Upper lobe of left lung (tissue), 6 donors: ENCODE results near the gene ATP10B. TPM values are rescaled to one million over a fixed set of nuclear protein-coding genes. Genes with fewer than 3 reads are reported as not detected.

ENCODE experiments used
- ATAC-seq, 2 donors: fragments of 200-7000 bp; cut with Tn5 transposase; one replicate each; pipeline ENCODE4 v1.9.1; 2022; ENCODE audit warnings: mild to moderate bottlenecking in 2 of 2, moderate library complexity in 2 of 2; ENCODE audit not compliant: low FRiP score in 2 of 2
- DNase-seq, 2 donors: peaks; one replicate each; pipeline ENCODE4 v3.0.0-alpha.2; 2019 to 2020
- H3K27ac ChIP-seq, 4 donors: fragments of 200-600 bp; sonication (generic); one replicate each; pipeline ENCODE4 v1.5.1; 2016 to 2019
- H3K27me3 ChIP-seq, 4 donors: fragments of 200-600 bp; sonication (generic); one replicate each; pipeline ENCODE4 v1.5.1; 2017 to 2019
- H3K36me3 ChIP-seq, 4 donors: fragments of 200-600 bp; sonication (generic); one replicate each; pipeline ENCODE4 v1.5.1; 2016 to 2019
- H3K4me1 ChIP-seq, 4 donors: fragments of 200-600 bp; sonication (generic); one replicate each; pipeline ENCODE4 v1.5.1; 2018 to 2019
- H3K4me3 ChIP-seq, 4 donors: fragments of 200-600 bp; sonication (generic); one replicate each; pipeline ENCODE4 v1.5.1; 2017 to 2019; ENCODE audit warnings: mild to moderate bottlenecking in 2 of 4, moderate library complexity in 1 of 4
- H3K9me3 ChIP-seq, 4 donors: fragments of 200-600 bp; sonication (generic); one replicate each; pipeline ENCODE4 v1.5.1; 2018 to 2019
- CTCF ChIP-seq, 6 experiments: fragments of 450-650 bp in 4 of 6; fragments of 200-600 bp in 2 of 6; sonication (generic) in 2 of 6; IDR thresholded peaks; one replicate each; pipeline ENCODE4 v1.5.1; 2016 to 2019; ENCODE audit warnings: antibody characterized with exemption in 6 of 6
- EP300 ChIP-seq, 4 donors: sonication (generic); formaldehyde crosslinking; IDR thresholded peaks; one replicate each; pipeline ENCODE4 v1.5.1; 2017; ENCODE audit warnings: antibody characterized with exemption in 4 of 4, control low read depth in 2 of 4
- POLR2A ChIP-seq, 4 donors: fragments of 450-650 bp; IDR thresholded peaks; one replicate each; pipeline ENCODE4 v1.5.1; 2016 to 2017; ENCODE audit warnings: antibody characterized with exemption in 4 of 4, mild to moderate bottlenecking in 2 of 4
- POLR2AphosphoS5 ChIP-seq, 2 donors: sonication (generic); formaldehyde crosslinking; IDR thresholded peaks; one replicate each; pipeline ENCODE4 v1.5.1; 2017; ENCODE audit warnings: antibody characterized with exemption in 2 of 2
- WGBS, 2 donors: methylation state at CpG; one replicate each; pipeline ENCODE4 v1.1.5; 2017 to 2018; 5-methylcytosine and 5-hydroxymethylcytosine counted together
- total RNA-seq, 6 donors: library from RNA; depleted of rRNA in 4 of 6; stranded (reverse); fragments of >200 nt in 4 of 6; gene quantifications; one replicate each; pipeline versions ENCODE4 v1.1.0 to v1.2.1, GENCODE V29; 2016 to 2021
- donor health status: DM: no; HTN: no; CAD: no; lungs with moderate emphysema.
- donor health status: DM: no; HTN: yes; CAD: no; lungs with severe emphysema.

Gene ATP10B
- total RNA-seq, 6 donors from 2014 or later = under 0.01 to 0.30 (median 0.09) TPM; not detected in 1

GRCh38 chr5:160523502-160524163 lies 328.4 kb downstream of the ATP10B start:
- H3K4me3 ChIP-seq = no peak overlapping the region
- no peaks in the 10 kb centered on the region for H3K36me3 ChIP-seq
- ATAC-seq = no peak

GRCh38 chr5:160521392-160521663 lies 330.7 kb downstream of the ATP10B start:
- TF ChIP-seq CTCF (IDR thresholded peaks at IDR 0.05) (no peak), EP300 (IDR thresholded peaks at IDR 0.05) (no peak), POLR2AphosphoS5 (IDR thresholded peaks at IDR 0.05) (no peak), POLR2A (IDR thresholded peaks at IDR 0.05) (no peak)
- ATAC-seq = no peak
- Histone ChIP-seq H3K27me3 (no peaks in the 10 kb centered on the region), H3K27ac (no peak overlapping the region), H3K4me1 (no peaks in the 10 kb centered on the region), H3K36me3 (no peaks in the 10 kb centered on the region), H3K4me3 (no peak overlapping the region), H3K9me3 (no peaks in the 10 kb centered on the region)
- DNase-seq = no peak

More at GRCh38 chr5:160523502-160524163, 328.4 kb downstream of the ATP10B start:
- no peak for DNase-seq
- no peak overlapping the region for H3K27ac ChIP-seq
- H3K9me3 ChIP-seq = no peaks in the 10 kb centered on the region
- TF ChIP-seq EP300 (IDR thresholded peaks at IDR 0.05) = no peak
- no peak for TF ChIP-seq CTCF (IDR thresholded peaks at IDR 0.05)
- TF ChIP-seq POLR2AphosphoS5 (IDR thresholded peaks at IDR 0.05) = no peak
- TF ChIP-seq POLR2A (IDR thresholded peaks at IDR 0.05) = no peak
- H3K4me1 ChIP-seq = no peaks in the 10 kb centered on the region
- H3K27me3 ChIP-seq = no peaks in the 10 kb centered on the region
- 68 to 87% methylated on average over 4 of the region's 4 CpGs for whole genome bisulfite sequencing, 2 donors

- no peak overlapping the region for H3K27ac ChIP-seq
- DNase-seq (no peak), ATAC-seq (no peak)
- no peaks in the 10 kb centered on the region for H3K27me3 ChIP-seq
- H3K4me1 ChIP-seq = no peaks in the 10 kb centered on the region
- H3K36me3 ChIP-seq = no peaks in the 10 kb centered on the region
- H3K4me3 ChIP-seq = no peak overlapping the region
- H3K9me3 ChIP-seq = no peaks in the 10 kb centered on the region
- no peak for TF ChIP-seq CTCF (IDR thresholded peaks at IDR 0.05)
- TF ChIP-seq POLR2A (IDR thresholded peaks at IDR 0.05) = no peak
- TF ChIP-seq POLR2AphosphoS5 (IDR thresholded peaks at IDR 0.05) = no peak
- no peak for TF ChIP-seq EP300 (IDR thresholded peaks at IDR 0.05)
- 85 to 95% methylated on average over 6 of the region's 6 CpGs for WGBS, 2 donors
Observed at GRCh38 chr5:160520609-160521391, 331.2 kb downstream of the ATP10B start.

GRCh38 chr5:160516696-160517530 lies 335.1 kb downstream of the ATP10B start:
- no peak overlapping the region for H3K4me3 ChIP-seq
- H3K4me1 ChIP-seq = no peaks in the 10 kb centered on the region
- DNase-seq (no peak), ATAC-seq (no peak)
- H3K9me3 ChIP-seq = no peaks in the 10 kb centered on the region
- TF ChIP-seq EP300 (IDR thresholded peaks at IDR 0.05) = no peak
- no peak for TF ChIP-seq POLR2A (IDR thresholded peaks at IDR 0.05)
- no peak for TF ChIP-seq CTCF (IDR thresholded peaks at IDR 0.05)
- TF ChIP-seq POLR2AphosphoS5 (IDR thresholded peaks at IDR 0.05) = no peak
- no peak overlapping the region for H3K27ac ChIP-seq
- H3K36me3 ChIP-seq = no peaks in the 10 kb centered on the region
- no peaks in the 10 kb centered on the region for H3K27me3 ChIP-seq
- WGBS, 2 donors = 88 to 94% methylated on average over 8 of the region's 8 CpGs
